ENCODE measurements around the gene EFEMP1. TPM values are rescaled to one million over a fixed set of nuclear protein-coding genes. Genes with fewer than 3 reads are reported as not detected.

EFEMP1 gene
- total RNA-seq: 5.1 and 12.7 TPM in 2 replicates
- 137 TPM for polyA plus RNA-seq (2012)

GRCh38 chr2:55923091-55923981 lies at the start of gene EFEMP1:
Gene EFEMP1 (minus strand): TSS chr2:55923782. CDS start chr2:55922440, 1,342 bp downstream.
- DNase-seq (ENCODE audit: low read depth): peak; percentile 28

GRCh38 chr2:55970500-55970899 lies 46.9 kb upstream of the EFEMP1 start:
- no peak for DNase-seq (ENCODE audit: low read depth)

GRCh38 chr2:55968941-55969340 lies 45.4 kb upstream of the EFEMP1 start:
- DNase-seq (ENCODE audit: low read depth): no peak

GRCh38 chr2:55966401-55967118 lies 43.0 kb upstream of the EFEMP1 start:
- no peak for DNase-seq (ENCODE audit: low read depth)

GRCh38 chr2:55965966-55966365 lies 42.4 kb upstream of the EFEMP1 start:
- no peak for DNase-seq (ENCODE audit: low read depth)

- DNase-seq (ENCODE audit: low read depth): no peak
Observed at GRCh38 chr2:55965276-55965675, 41.7 kb upstream of the EFEMP1 start.

GRCh38 chr2:55962915-55963314 lies 39.3 kb upstream of the EFEMP1 start:
- DNase-seq (ENCODE audit: low read depth): no peak

- peak; percentile 72 for DNase-seq (ENCODE audit: low read depth)
Observed at GRCh38 chr2:55961318-55961911, 37.8 kb upstream of the EFEMP1 start.

GRCh38 chr2:55958756-55959155 lies 35.2 kb upstream of the EFEMP1 start:
- no peak for DNase-seq (ENCODE audit: low read depth)

GRCh38 chr2:55957142-55957541 lies 33.6 kb upstream of the EFEMP1 start:
- DNase-seq (ENCODE audit: low read depth): no peak

- DNase-seq (ENCODE audit: low read depth): no peak
Observed at GRCh38 chr2:55954306-55955035, 30.9 kb upstream of the EFEMP1 start.

- no peak for DNase-seq (ENCODE audit: low read depth)
Observed at GRCh38 chr2:55952415-55952814, 28.8 kb upstream of the EFEMP1 start.

GRCh38 chr2:55951533-55951932 lies 28.0 kb upstream of the EFEMP1 start:
- no peak for DNase-seq (ENCODE audit: low read depth)

GRCh38 chr2:55949613-55950012 lies 26.0 kb upstream of the EFEMP1 start:
- DNase-seq (ENCODE audit: low read depth): no peak

GRCh38 chr2:55949211-55949610 lies 25.6 kb upstream of the EFEMP1 start:
- DNase-seq (ENCODE audit: low read depth): no peak

- DNase-seq (ENCODE audit: low read depth): no peak
Observed at GRCh38 chr2:55948176-55948923, 24.8 kb upstream of the EFEMP1 start.

- DNase-seq (ENCODE audit: low read depth): no peak
Observed at GRCh38 chr2:55947752-55948151, 24.2 kb upstream of the EFEMP1 start.

GRCh38 chr2:55946793-55947192 lies 23.2 kb upstream of the EFEMP1 start:
- no peak for DNase-seq (ENCODE audit: low read depth)

GRCh38 chr2:55943466-55943865 lies 19.9 kb upstream of the EFEMP1 start:
- no peak for DNase-seq (ENCODE audit: low read depth)

- no peak for DNase-seq (ENCODE audit: low read depth)
Observed at GRCh38 chr2:55936351-55936750, 12.8 kb upstream of the EFEMP1 start.

- DNase-seq (ENCODE audit: low read depth): no peak
Observed at GRCh38 chr2:55934337-55934736, 10.8 kb upstream of the EFEMP1 start.
